Keratinocyte (primary cell): ENCODE measurements around the gene CGNL1. TPM values are rescaled to one million over a fixed set of nuclear protein-coding genes. Genes with fewer than 3 reads are reported as not detected.

ENCODE experiments used
- DNase-seq: peaks from one replicate; pipeline ENCODE4 v3.0.0-alpha.2; 2011; ENCODE audit warnings: low read depth, missing footprints, low spot score
- FAIRE-seq: peaks from 2 replicates; lab custom pipeline; 2011; peaks lifted over from hg19 to GRCh38; lab: Jason Lieb, UNC
- H2AFZ ChIP-seq: 2 replicates; pipeline ENCODE4 v1.6.0; 2012; ENCODE audit warnings: low read length, control low read depth, inconsistent platforms; ENCODE audit not compliant: control insufficient read depth
- H3K27ac ChIP-seq: 2 replicates; pipeline ENCODE4 v1.5.1; 2011; ENCODE audit warnings: low read length; ENCODE audit not compliant: control insufficient read depth, insufficient read depth
- H3K27me3 ChIP-seq: 3 replicates; pipeline ENCODE4 v1.6.0; 2011; ENCODE audit warnings: low read length; ENCODE audit not compliant: control insufficient read depth, insufficient read depth; ENCODE audit errors: extremely low read depth
- H3K36me3 ChIP-seq, 2 experiments: 2 replicates in 1 of 2; 3 replicates in 1 of 2; pipeline ENCODE4 v1.5.1; 2011; ENCODE audit warnings: low read length in 2 of 2, mild to moderate bottlenecking in 1 of 2; ENCODE audit not compliant: control insufficient read depth in 2 of 2, insufficient read depth in 2 of 2; ENCODE audit errors: extremely low read depth in 1 of 2
- H3K4me1 ChIP-seq: 3 replicates; pipeline ENCODE4 v1.5.1; 2011; ENCODE audit warnings: low read length; ENCODE audit not compliant: control insufficient read depth, insufficient read depth; ENCODE audit errors: extremely low read depth
- H3K4me2 ChIP-seq: 3 replicates; pipeline ENCODE4 v1.6.0; 2011; ENCODE audit warnings: low read depth, low read length; ENCODE audit not compliant: control insufficient read depth, insufficient read depth; ENCODE audit errors: extremely low read depth
- H3K4me3 ChIP-seq, 3 experiments: fragments of 200-600 bp in 1 of 3; sonication (generic) in 1 of 3; 2 replicates in 2 of 3; 3 replicates in 1 of 3; pipeline ENCODE4 v1.5.1; 2011 to 2016; ENCODE audit warnings: low read length in 3 of 3, mild to moderate bottlenecking in 3 of 3, control low read depth in 2 of 3, inconsistent platforms in 1 of 3, low read depth in 1 of 3, mixed read lengths in 1 of 3, mixed run types in 1 of 3, moderate library complexity in 1 of 3; ENCODE audit not compliant: control insufficient read depth in 2 of 3, insufficient read depth in 2 of 3; ENCODE audit errors: extremely low read depth in 1 of 3
- H3K79me2 ChIP-seq: 2 replicates; pipeline ENCODE4 v1.6.0; 2012; ENCODE audit warnings: low read length; ENCODE audit not compliant: control insufficient read depth, insufficient read depth
- H3K9ac ChIP-seq: 3 replicates; pipeline ENCODE4 v1.6.0; 2011; ENCODE audit warnings: low read length; ENCODE audit not compliant: control insufficient read depth, insufficient read depth; ENCODE audit errors: extremely low read depth
- H3K9me1 ChIP-seq: 3 replicates; pipeline ENCODE4 v1.6.0; 2011; ENCODE audit warnings: low read length; ENCODE audit not compliant: control insufficient read depth, insufficient read depth; ENCODE audit errors: extremely low read depth
- H3K9me3 ChIP-seq: 2 replicates; pipeline ENCODE4 v1.5.1; 2012; ENCODE audit warnings: low read depth, low read length; ENCODE audit not compliant: control insufficient read depth
- H4K20me1 ChIP-seq: 3 replicates; pipeline ENCODE4 v1.6.0; 2011; ENCODE audit warnings: low read length; ENCODE audit not compliant: control insufficient read depth, insufficient read depth; ENCODE audit errors: extremely low read depth
- CTCF ChIP-seq, 3 experiments: IDR thresholded peaks in 1 of 3; conservative IDR thresholded peaks in 1 of 3; optimal IDR thresholded peaks in 1 of 3; 2 replicates in 2 of 3; 3 replicates in 1 of 3; pipeline versions ENCODE3 to v1.5.1; 2011; ENCODE audit warnings: low read length in 3 of 3, mild to moderate bottlenecking in 3 of 3, moderate library complexity in 2 of 3, control low read depth in 1 of 3, inconsistent platforms in 1 of 3; ENCODE audit not compliant: insufficient read depth in 2 of 3; ENCODE audit errors: extremely low read depth in 1 of 3
- EZH2 ChIP-seq: IDR thresholded peaks from one replicate; pipeline ENCODE4 v1.6.1; 2012; ENCODE audit warnings: inconsistent platforms, mild to moderate bottlenecking, low read length, moderate library complexity
- dilution Hi-C: fragments of 300-500 bp; cut with MboI; formaldehyde crosslinking; loops from one replicate; pipeline ENCODE4 v1.7.0; 2020; ENCODE audit warnings: low sequenced_read_pairs; ENCODE audit not compliant: extremely low pct_ligation_motif_present
- polyA plus RNA-seq, 5 experiments: library from polyadenylated mRNA; depleted of rRNA in 3 of 5; stranded (reverse) in 3 of 5; stranded (forward) in 1 of 5; unstranded in 1 of 5; fragments of >200 nt; gene quantifications; 1 replicate in 1 of 5; 2 replicates in 3 of 5; 3 replicates in 1 of 5; pipeline versions ENCODE4 v1.2.1 to v1.2.3, GENCODE V29; 2011 to 2012; ENCODE audit warnings: missing spikeins in 2 of 5, low read depth in 1 of 5, low replicate concordance in 1 of 5

The CGNL1 gene
- polyA plus RNA-seq, 1 donor (not counting 4 experiments of a cell fraction or from before 2014, with no cell fraction given) = 0.05 TPM

GRCh38 chr15:57460208-57460816 is 84.0 kb downstream of the CGNL1 start:
- Histone ChIP-seq H3K79me2 (no peaks in the 10 kb centered on the region), H4K20me1 (no peaks in the 10 kb centered on the region), H3K9me3 (no peaks in the 10 kb centered on the region), H3K4me2 (no peak overlapping the region), H3K4me1 (no peaks in the 10 kb centered on the region), H3K9me1 (no peaks in the 10 kb centered on the region), H3K27ac (no peak overlapping the region), H3K27me3 (no peaks in the 10 kb centered on the region), H3K9ac (no peak overlapping the region), H3K36me3 (no peaks in the 10 kb centered on the region), H2AFZ (no peak overlapping the region), H3K4me3 (no peak overlapping the region)
- FAIRE-seq = no peak
- no peak for DNase-seq
- TF ChIP-seq CTCF (optimal IDR thresholded peaks at IDR 0.05 in 1 of 3, IDR thresholded peaks at IDR 0.05 in 1 of 3, conservative IDR thresholded peaks at IDR 0.05 in 1 of 3; ENCODE audit: extremely low read depth in 1 of 3, insufficient read depth in 2 of 3, low read length in 3 of 3) (no peak), EZH2 (no peak)
- dilution Hi-C loops = no loop called here

- no peak overlapping the region for H3K27ac ChIP-seq
- H3K9me1 ChIP-seq = no peaks in the 10 kb centered on the region
- no peaks in the 10 kb centered on the region for H3K4me1 ChIP-seq
- H3K4me3 ChIP-seq = no peak overlapping the region
- H3K79me2 ChIP-seq = no peaks in the 10 kb centered on the region
- no peaks in the 10 kb centered on the region for H3K27me3 ChIP-seq
- H2AFZ ChIP-seq = no peak overlapping the region
- no peaks in the 10 kb centered on the region for H3K36me3 ChIP-seq
- dilution Hi-C loops = no loop called here
- no peak overlapping the region for H3K9ac ChIP-seq
- FAIRE-seq (no peak), DNase-seq (no peak)
- H3K9me3 ChIP-seq = no peaks in the 10 kb centered on the region
- no peak overlapping the region for H3K4me2 ChIP-seq
- no peaks in the 10 kb centered on the region for H4K20me1 ChIP-seq
- TF ChIP-seq CTCF (optimal IDR thresholded peaks at IDR 0.05 in 1 of 3, IDR thresholded peaks at IDR 0.05 in 1 of 3, conservative IDR thresholded peaks at IDR 0.05 in 1 of 3; ENCODE audit: extremely low read depth in 1 of 3, insufficient read depth in 2 of 3, low read length in 3 of 3) (no peak), EZH2 (no peak)
Measured at GRCh38 chr15:57461541-57461940, 85.2 kb downstream of the CGNL1 start.
